HG03095 (cell line): ENCODE data around the gene DOK7.

Experiments used
- ATAC-seq: cut with Tn5 transposase; IDR thresholded peaks from one replicate; pipeline ENCODE4 v1.9.1; 2021; ENCODE audit warnings: moderate library complexity; ENCODE audit not compliant: unreplicated experiment

Gene DOK7

GRCh38 chr4:3462790-3463415 lies at the start of gene DOK7:
DOK7 (plus strand) TSS chr4:3463306; CDS start chr4:3463376, 70 bp downstream.
- no peak for ATAC-seq

- no peak for ATAC-seq
Measured at GRCh38 chr4:3413675-3414420, 49.3 kb upstream of the DOK7 start.

GRCh38 chr4:3414421-3415279 lies 48.5 kb upstream of the DOK7 start:
- no peak for ATAC-seq

- ATAC-seq, result no peak
Measured at GRCh38 chr4:3415471-3416141, 47.5 kb upstream of the DOK7 start.

- no peak for ATAC-seq
Measured at GRCh38 chr4:3416270-3416669, 46.8 kb upstream of the DOK7 start.

- no peak for ATAC-seq
Measured at GRCh38 chr4:3416821-3417221, 46.3 kb upstream of the DOK7 start.

- no peak for ATAC-seq
Measured at GRCh38 chr4:3417448-3417847, 45.7 kb upstream of the DOK7 start.

- no peak for ATAC-seq
Measured at GRCh38 chr4:3418029-3418762, 44.9 kb upstream of the DOK7 start.

GRCh38 chr4:3419836-3420605 lies 43.1 kb upstream of the DOK7 start:
- no peak for ATAC-seq

GRCh38 chr4:3420606-3420955 lies 42.5 kb upstream of the DOK7 start:
- ATAC-seq, result no peak

- ATAC-seq, result no peak
Measured at GRCh38 chr4:3420956-3421355, 42.1 kb upstream of the DOK7 start.

- ATAC-seq, result no peak
Measured at GRCh38 chr4:3421470-3421869, 41.6 kb upstream of the DOK7 start.

GRCh38 chr4:3422241-3422801 lies 40.8 kb upstream of the DOK7 start:
- ATAC-seq, result no peak

GRCh38 chr4:3422808-3423297 lies 40.3 kb upstream of the DOK7 start:
- no peak for ATAC-seq

GRCh38 chr4:3423406-3423805 lies 39.7 kb upstream of the DOK7 start:
- ATAC-seq, result no peak

- ATAC-seq, result no peak
Measured at GRCh38 chr4:3423952-3424351, 39.2 kb upstream of the DOK7 start.

- ATAC-seq, result no peak
Measured at GRCh38 chr4:3424522-3425095, 38.5 kb upstream of the DOK7 start.

- no peak for ATAC-seq
Measured at GRCh38 chr4:3426465-3427133, 36.5 kb upstream of the DOK7 start.

- no peak for ATAC-seq
Measured at GRCh38 chr4:3427134-3427476, 36.0 kb upstream of the DOK7 start.
